ENCODE data around the gene ZP4. TPM values are rescaled to one million over a fixed set of nuclear protein-coding genes. Genes with fewer than 3 reads are reported as not detected.

ZP4 gene
- total RNA-seq, result under 0.01 TPM in 1 of 2 replicates, not detected in the other

- no peak within 1 kb of the TSS for H3K4me3 ChIP-seq (ENCODE audit: low read depth, low read length)
- TF ChIP-seq CTCF (IDR thresholded peaks at IDR 0.05; ENCODE audit: insufficient read depth, low read depth, low read length), result no peak
- no peak for DNase-seq (ENCODE audit: low read depth)
These were observed at the start of gene ZP4 for GRCh38 chr1:237890822-237891221. Gene ZP4, minus strand, starts transcription at chr1:237890922. Its CDS starts 287 bp downstream, at chr1:237890635.

- no peak for TF ChIP-seq CTCF (IDR thresholded peaks at IDR 0.05; ENCODE audit: insufficient read depth, low read depth, low read length)
- no peak overlapping the region for H3K4me3 ChIP-seq (ENCODE audit: low read depth, low read length)
- DNase-seq (ENCODE audit: low read depth), result no peak
These were observed 47.8 kb upstream of the ZP4 start for GRCh38 chr1:237938553-237938952.

GRCh38 chr1:237938068-237938467, 47.3 kb upstream of the ZP4 start:
- no peak for DNase-seq (ENCODE audit: low read depth)
- H3K4me3 ChIP-seq (ENCODE audit: low read depth, low read length), result no peak overlapping the region
- TF ChIP-seq CTCF (IDR thresholded peaks at IDR 0.05; ENCODE audit: insufficient read depth, low read depth, low read length), result no peak

- no peak for TF ChIP-seq CTCF (IDR thresholded peaks at IDR 0.05; ENCODE audit: insufficient read depth, low read depth, low read length)
- no peak for DNase-seq (ENCODE audit: low read depth)
- H3K4me3 ChIP-seq (ENCODE audit: low read depth, low read length), result no peak overlapping the region
These were observed 42.1 kb upstream of the ZP4 start for GRCh38 chr1:237932816-237933215.

- H3K4me3 ChIP-seq (ENCODE audit: low read depth, low read length), result no peak overlapping the region
- TF ChIP-seq CTCF (IDR thresholded peaks at IDR 0.05; ENCODE audit: insufficient read depth, low read depth, low read length), result no peak
- DNase-seq (ENCODE audit: low read depth), result no peak
These were observed 40.9 kb upstream of the ZP4 start for GRCh38 chr1:237931581-237931980.

- no peak overlapping the region for H3K4me3 ChIP-seq (ENCODE audit: low read depth, low read length)
- no peak for TF ChIP-seq CTCF (IDR thresholded peaks at IDR 0.05; ENCODE audit: insufficient read depth, low read depth, low read length)
- DNase-seq (ENCODE audit: low read depth), result no peak
These were observed 36.5 kb upstream of the ZP4 start for GRCh38 chr1:237927198-237927597.

GRCh38 chr1:237921306-237921705, 30.6 kb upstream of the ZP4 start:
- DNase-seq (ENCODE audit: low read depth), result no peak
- no peak for TF ChIP-seq CTCF (IDR thresholded peaks at IDR 0.05; ENCODE audit: insufficient read depth, low read depth, low read length)
- H3K4me3 ChIP-seq (ENCODE audit: low read depth, low read length), result no peak overlapping the region
